HK-2 (cell line): ENCODE measurements around the gene DPM2.
A peak's percentile ranks its signal among the peaks of the same experiment; 100 is the strongest.

Experiments
- DNase-seq: peaks from one replicate; pipeline ENCODE4 v3.0.0-alpha.2; 2018; ENCODE audit not compliant: unreplicated experiment

The DPM2 gene

GRCh38 chr9:127955294-127956015, 17.8 kb upstream of the DPM2 start:
- peak; percentile 71 for DNase-seq

GRCh38 chr9:127954831-127955293, 17.2 kb upstream of the DPM2 start:
- DNase-seq = no peak

- no peak for DNase-seq
These were observed 16.3 kb upstream of the DPM2 start for GRCh38 chr9:127953768-127954505.

- DNase-seq = no peak
These were observed 15.5 kb upstream of the DPM2 start for GRCh38 chr9:127953154-127953553.

- DNase-seq = no peak
These were observed 13.0 kb upstream of the DPM2 start for GRCh38 chr9:127950513-127951289.

- DNase-seq = no peak
These were observed 12.3 kb upstream of the DPM2 start for GRCh38 chr9:127949827-127950512.

GRCh38 chr9:127947841-127948710, 10.4 kb upstream of the DPM2 start:
- DNase-seq = no peak

GRCh38 chr9:127946728-127947127, 9.1 kb upstream of the DPM2 start:
- no peak for DNase-seq

GRCh38 chr9:127945942-127946341, 8.3 kb upstream of the DPM2 start:
- no peak for DNase-seq

- no peak for DNase-seq
These were observed 7.7 kb upstream of the DPM2 start for GRCh38 chr9:127945338-127945737.

GRCh38 chr9:127944586-127945218, 7.0 kb upstream of the DPM2 start:
- DNase-seq = no peak

GRCh38 chr9:127943731-127944144, 6.1 kb upstream of the DPM2 start:
- DNase-seq = peak; percentile 58

- DNase-seq = no peak
These were observed 5.5 kb upstream of the DPM2 start for GRCh38 chr9:127943011-127943662.

GRCh38 chr9:127942216-127943010, 4.8 kb upstream of the DPM2 start:
- DNase-seq = peak; percentile 59

GRCh38 chr9:127941961-127942215, 4.2 kb upstream of the DPM2 start:
- DNase-seq = no peak

GRCh38 chr9:127941062-127941960, 3.7 kb upstream of the DPM2 start:
- DNase-seq = no peak

- no peak for DNase-seq
These were observed 2.9 kb upstream of the DPM2 start for GRCh38 chr9:127940593-127940992.

- no peak for DNase-seq
These were observed 640 bp upstream of the DPM2 start for GRCh38 chr9:127938298-127938690.
